OCI-LY3 (cell line): ENCODE measurements around the gene ZMIZ1.

Source experiments
- EZH2phosphoT487 ChIP-seq: fragments of 200-600 bp; shearing (Covaris generic); IDR thresholded peaks from 2 replicates; pipeline ENCODE4 v1.6.1; 2018; ENCODE audit warnings: antibody characterized with exemption, mixed run types, low read depth
- TF ChIP-seq, protein P1 (sequence below): fragments of 200-600, 300-600 bp; sonication (generic); IDR thresholded peaks from 2 replicates; pipeline ENCODE4 v1.5.1; 2014; ENCODE audit warnings: antibody characterized with exemption, low read length, low read depth

- TF ChIP-seq, protein P1, sequence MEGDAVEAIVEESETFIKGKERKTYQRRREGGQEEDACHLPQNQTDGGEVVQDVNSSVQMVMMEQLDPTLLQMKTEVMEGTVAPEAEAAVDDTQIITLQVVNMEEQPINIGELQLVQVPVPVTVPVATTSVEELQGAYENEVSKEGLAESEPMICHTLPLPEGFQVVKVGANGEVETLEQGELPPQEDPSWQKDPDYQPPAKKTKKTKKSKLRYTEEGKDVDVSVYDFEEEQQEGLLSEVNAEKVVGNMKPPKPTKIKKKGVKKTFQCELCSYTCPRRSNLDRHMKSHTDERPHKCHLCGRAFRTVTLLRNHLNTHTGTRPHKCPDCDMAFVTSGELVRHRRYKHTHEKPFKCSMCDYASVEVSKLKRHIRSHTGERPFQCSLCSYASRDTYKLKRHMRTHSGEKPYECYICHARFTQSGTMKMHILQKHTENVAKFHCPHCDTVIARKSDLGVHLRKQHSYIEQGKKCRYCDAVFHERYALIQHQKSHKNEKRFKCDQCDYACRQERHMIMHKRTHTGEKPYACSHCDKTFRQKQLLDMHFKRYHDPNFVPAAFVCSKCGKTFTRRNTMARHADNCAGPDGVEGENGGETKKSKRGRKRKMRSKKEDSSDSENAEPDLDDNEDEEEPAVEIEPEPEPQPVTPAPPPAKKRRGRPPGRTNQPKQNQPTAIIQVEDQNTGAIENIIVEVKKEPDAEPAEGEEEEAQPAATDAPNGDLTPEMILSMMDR, result no peak
- TF ChIP-seq EZH2phosphoT487, result no peak
Observed at GRCh38 chr10:79103585-79103984, 34.8 kb downstream of the ZMIZ1 start.
